ENCODE measurements around the gene ZNF175. TPM values are rescaled to one million over a fixed set of nuclear protein-coding genes. Genes with fewer than 3 reads are reported as not detected.

ZNF175 gene
- polyA plus RNA-seq, 2 of the 4 experiments (the other 2 are of a cell fraction), result 3.3 to 6.4 TPM

GRCh38 chr19:51550848-51551672, 20.0 kb upstream of the ZNF175 start:
- CTCF ChIA-PET, result no interaction called here

GRCh38 chr19:51551673-51552432, 19.2 kb upstream of the ZNF175 start:
- Histone ChIP-seq H3K4me1 (no peaks in the 10 kb centered on the region), H3K4me2 (no peak overlapping the region), H3K9me3 (peaks cover 11% of the 10 kb centered on the region; the same call in 1 of the 3 replicates), H3K27ac (no peak overlapping the region), H3K4me3 (no peak overlapping the region)
- POLR2A ChIA-PET, result no interaction called here
- FAIRE-seq, result no peak
- no peak for TF ChIP-seq MAX (IDR thresholded peaks at IDR 0.05)
- no peak for TF ChIP-seq NR3C1 (IDR thresholded peaks at IDR 0.05)
- no peak for TF ChIP-seq RFX5 (IDR thresholded peaks at IDR 0.05)
- TF ChIP-seq CBX2 (IDR thresholded peaks at IDR 0.05; ENCODE audit: borderline replicate concordance, low read depth), result no peak
- TF ChIP-seq EP300 (IDR thresholded peaks at IDR 0.05), result no peak
- no peak for TF ChIP-seq USF2 (IDR thresholded peaks at IDR 0.05)
- TF ChIP-seq CHD2 (IDR thresholded peaks at IDR 0.05; ENCODE audit: low read length, partially characterized antibody), result no peak
- TF ChIP-seq SMC3 (IDR thresholded peaks at IDR 0.05), result no peak
- TF ChIP-seq NPAS2 (CRISPR knock-in tag; IDR thresholded peaks at IDR 0.05; ENCODE audit: borderline replicate concordance), result no peak
- no peak for TF ChIP-seq BHLHE40 (IDR thresholded peaks at IDR 0.05; ENCODE audit: low read depth, low read length)
- TF ChIP-seq ZSCAN20 (CRISPR knock-in tag; IDR thresholded peaks at IDR 0.05), result no peak
- TF ChIP-seq HES2 (IDR thresholded peaks at IDR 0.05), result no peak
- no peak for TF ChIP-seq HDAC2 (IDR thresholded peaks at IDR 0.05)
- TF ChIP-seq RNF2 (IDR thresholded peaks at IDR 0.05; ENCODE audit: borderline replicate concordance, low read depth), result no peak
- no peak for TF ChIP-seq RAD21 (conservative IDR thresholded peaks at IDR 0.05 in 1 of 2, IDR thresholded peaks at IDR 0.05 in 1 of 2)
- TF ChIP-seq ZC3H11A (IDR thresholded peaks at IDR 0.05), result no peak
- TF ChIP-seq TFCP2L1 (CRISPR knock-in tag; IDR thresholded peaks at IDR 0.05), result no peak
- DNase-seq (ENCODE audit: low read depth in 1 of 2, low spot score in 1 of 2), result no peak
- 0% methylated on average over 3 of the region's 3 CpGs for WGBS (ENCODE audit: missing lambda C conversion rate)
- no peak for ATAC-seq
- CTCF ChIA-PET, result interaction anchor here (0.9 to 1.0 kb wide), 2 partner anchors 27 to 36 kb away, joined by 3 to 5 read pairs; no protein-coding TSS in a partner anchor

More at GRCh38 chr19:51550848-51551672, 20.0 kb upstream of the ZNF175 start:
- ATAC-seq, result no peak
- Histone ChIP-seq H3K4me3 (no peak overlapping the region), H3K4me2 (no peak overlapping the region), H3K27ac (no peak overlapping the region), H3K4me1 (no peaks in the 10 kb centered on the region), H3K9me3 (peaks cover 5% of the 10 kb centered on the region; the same call in 1 of the 3 replicates)
- TF ChIP-seq POLR2A (IDR thresholded peaks at IDR 0.05; ENCODE audit: low read length) (no peak), JUNB (IDR thresholded peaks at IDR 0.05) (no peak), FOXS1 (CRISPR knock-in tag; IDR thresholded peaks at IDR 0.05) (no peak), HDAC2 (IDR thresholded peaks at IDR 0.05) (no peak), HOXB5 (CRISPR knock-in tag; IDR thresholded peaks at IDR 0.05) (no peak), NR3C1 (IDR thresholded peaks at IDR 0.05) (no peak), EHF (CRISPR knock-in tag; IDR thresholded peaks at IDR 0.05) (no peak), POLR2AphosphoS2 (conservative IDR thresholded peaks at IDR 0.05; ENCODE audit: low read length) (no peak), RARB (CRISPR knock-in tag; IDR thresholded peaks at IDR 0.05) (no peak), NFE2L2 (conservative IDR thresholded peaks at IDR 0.05; ENCODE audit: low read length) (no peak)
- 22% methylated on average over 20 of the region's 20 CpGs for WGBS (ENCODE audit: missing lambda C conversion rate)
- POLR2A ChIA-PET, result no interaction called here
- no peak for FAIRE-seq
- no peak for DNase-seq (ENCODE audit: low read depth in 1 of 2, low spot score in 1 of 2)

Data from A549 (cell line).